Suprapubic skin (tissue), 4 donors: ENCODE results near the gene PSMG4. TPM values are rescaled to one million over a fixed set of nuclear protein-coding genes. Genes with fewer than 3 reads are reported as not detected.

Source experiments
- DNase-seq, 2 donors: peaks; one replicate each; pipeline ENCODE4 v3.0.0-alpha.2; 2019; ENCODE audit warnings: low spot score in 2 of 2
- H3K27ac ChIP-seq: fragments of 200-600 bp; sonication (generic); one replicate; pipeline ENCODE4 v1.5.1; 2019
- H3K27me3 ChIP-seq: fragments of 200-600 bp; sonication (generic); one replicate; pipeline ENCODE4 v1.5.1; 2019
- H3K36me3 ChIP-seq: fragments of 200-600 bp; sonication (generic); one replicate; pipeline ENCODE4 v1.5.1; 2019
- H3K4me1 ChIP-seq: fragments of 200-600 bp; sonication (generic); one replicate; pipeline ENCODE4 v1.5.1; 2019
- H3K4me3 ChIP-seq: fragments of 200-600 bp; sonication (generic); one replicate; pipeline ENCODE4 v1.5.1; 2019; ENCODE audit warnings: mild to moderate bottlenecking
- H3K9me3 ChIP-seq: fragments of 200-600 bp; sonication (generic); one replicate; pipeline ENCODE4 v1.5.1; 2019
- CTCF ChIP-seq, 2 donors: fragments of 200-600 bp in 1 of 2; fragments of 450-650 bp in 1 of 2; sonication (generic) in 1 of 2; IDR thresholded peaks; one replicate each; pipeline ENCODE4 v1.5.1; 2016 to 2019; ENCODE audit warnings: antibody characterized with exemption in 2 of 2, mild to moderate bottlenecking in 1 of 2, moderate library complexity in 1 of 2
- EP300 ChIP-seq: sonication (generic); formaldehyde crosslinking; IDR thresholded peaks from one replicate; pipeline ENCODE4 v1.6.1; 2017; ENCODE audit warnings: antibody characterized with exemption
- POLR2A ChIP-seq, 2 donors: fragments of 450-650 bp; IDR thresholded peaks; one replicate each; pipeline ENCODE4 v1.6.1; 2017; ENCODE audit warnings: antibody characterized with exemption in 2 of 2, mild to moderate bottlenecking in 2 of 2, moderate library complexity in 2 of 2
- POLR2AphosphoS5 ChIP-seq, 3 donors: sonication (generic); formaldehyde crosslinking; IDR thresholded peaks; one replicate each; pipeline ENCODE4 v1.6.1; 2017; ENCODE audit warnings: antibody characterized with exemption in 3 of 3
- WGBS: methylation state at CpG from one replicate; pipeline ENCODE4 v1.1.5; 2018; 5-methylcytosine and 5-hydroxymethylcytosine counted together
- total RNA-seq, 4 donors: library from RNA; depleted of rRNA; stranded (reverse); fragments of >200 nt; gene quantifications; one replicate each; pipeline ENCODE4 v1.1.0, GENCODE V29; 2016

PSMG4 gene
- total RNA-seq, 4 donors from 2014 or later, result 11.4 to 32.6 (median 21.1) TPM

GRCh38 chr6:3269281-3269975 is 10.7 kb downstream of the PSMG4 start:
- Histone ChIP-seq H3K36me3 (peaks cover 64% of the 10 kb centered on the region), H3K4me1 (peaks cover 4% of the 10 kb centered on the region), H3K27me3 (no peaks in the 10 kb centered on the region), H3K27ac (no peak overlapping the region), H3K9me3 (no peaks in the 10 kb centered on the region), H3K4me3 (no peak overlapping the region)
- TF ChIP-seq POLR2A (IDR thresholded peaks at IDR 0.05), result no peak
- TF ChIP-seq EP300, result no peak
- TF ChIP-seq CTCF (IDR thresholded peaks at IDR 0.05), result no peak
- no peak for TF ChIP-seq POLR2AphosphoS5 (IDR thresholded peaks at IDR 0.05)
- DNase-seq, result no peak
- WGBS, result 81% methylated on average over 27 of the region's 27 CpGs

DNA sequence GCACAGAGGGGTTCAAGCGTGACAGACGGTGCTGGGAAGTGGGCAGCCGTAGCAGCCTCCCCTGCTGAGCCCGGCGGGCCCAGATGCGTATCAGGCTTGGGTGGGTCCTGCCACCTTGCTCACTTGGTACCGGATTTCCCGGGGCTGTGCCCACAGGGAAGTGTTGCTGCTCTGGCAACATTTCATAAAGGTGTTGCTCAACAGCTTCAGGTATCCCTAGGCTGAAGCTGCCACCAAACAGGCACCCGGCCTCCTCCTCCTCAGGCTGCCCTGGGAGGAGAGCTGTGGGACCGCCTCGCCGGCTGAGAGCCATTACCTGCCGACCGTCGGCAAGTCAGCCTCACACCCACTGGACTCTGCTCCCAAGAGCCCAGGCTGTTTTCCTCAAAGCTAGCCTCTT is 11.5 kb downstream of the PSMG4 start:
- TF ChIP-seq POLR2A (IDR thresholded peaks at IDR 0.05) (no peak), EP300 (no peak), CTCF (IDR thresholded peaks at IDR 0.05) (no peak), POLR2AphosphoS5 (IDR thresholded peaks at IDR 0.05) (no peak)
- no peak for DNase-seq
- H3K9me3 ChIP-seq, result no peaks in the 10 kb centered on the region
- no peak overlapping the region for H3K4me3 ChIP-seq
- H3K27me3 ChIP-seq, result no peaks in the 10 kb centered on the region
- 77% methylated on average over 14 of the region's 15 CpGs for WGBS
- peaks cover 3% of the 10 kb centered on the region for H3K4me1 ChIP-seq
- H3K27ac ChIP-seq, result no peak overlapping the region
- H3K36me3 ChIP-seq, result peaks cover 64% of the 10 kb centered on the region

- Histone ChIP-seq H3K27ac (no peak overlapping the region), H3K4me1 (peaks cover 5% of the 10 kb centered on the region), H3K36me3 (peaks cover 64% of the 10 kb centered on the region), H3K4me3 (no peak overlapping the region), H3K9me3 (no peaks in the 10 kb centered on the region), H3K27me3 (no peaks in the 10 kb centered on the region)
- no peak for DNase-seq
- TF ChIP-seq CTCF (IDR thresholded peaks at IDR 0.05) (no peak), EP300 (no peak), POLR2AphosphoS5 (IDR thresholded peaks at IDR 0.05) (no peak), POLR2A (IDR thresholded peaks at IDR 0.05) (no peak)
- 80% methylated on average over 12 of the region's 13 CpGs for WGBS
These were observed 13.0 kb downstream of the PSMG4 start for GRCh38 chr6:3271756-3272155.

GRCh38 chr6:3272911-3273547 is 14.3 kb downstream of the PSMG4 start:
- TF ChIP-seq POLR2A (IDR thresholded peaks at IDR 0.05) (no peak), POLR2AphosphoS5 (IDR thresholded peaks at IDR 0.05) (no peak), CTCF (IDR thresholded peaks at IDR 0.05) (no peak), EP300 (no peak)
- no peak overlapping the region for H3K27ac ChIP-seq
- no peaks in the 10 kb centered on the region for H3K9me3 ChIP-seq
- peaks cover 61% of the 10 kb centered on the region for H3K36me3 ChIP-seq
- no peak for DNase-seq
- H3K27me3 ChIP-seq, result no peaks in the 10 kb centered on the region
- 87% methylated on average over 12 of the region's 32 CpGs for WGBS
- H3K4me1 ChIP-seq, result peaks cover 8% of the 10 kb centered on the region
- H3K4me3 ChIP-seq, result no peak overlapping the region

- WGBS, result 79% methylated on average over 9 of the region's 9 CpGs
- Histone ChIP-seq H3K9me3 (no peaks in the 10 kb centered on the region), H3K27me3 (no peaks in the 10 kb centered on the region), H3K4me3 (no peak overlapping the region), H3K4me1 (peaks cover 8% of the 10 kb centered on the region), H3K27ac (no peak overlapping the region), H3K36me3 (peaks cover 52% of the 10 kb centered on the region)
- no peak for DNase-seq
- TF ChIP-seq POLR2AphosphoS5 (IDR thresholded peaks at IDR 0.05), result no peak
- TF ChIP-seq EP300, result no peak
- no peak for TF ChIP-seq POLR2A (IDR thresholded peaks at IDR 0.05)
- no peak for TF ChIP-seq CTCF (IDR thresholded peaks at IDR 0.05)
These were observed 15.2 kb downstream of the PSMG4 start for GRCh38 chr6:3273707-3274521.
